ENCODE results near the gene NKIRAS1.
A peak's percentile ranks its signal among the peaks of the same experiment; 100 is the strongest.
"Not testable (repeated sequence)": the region's sequence is repeated elsewhere in the genome, so short reads cannot be mapped to it uniquely, and the experiment has no call there.

NKIRAS1 gene

DNA sequence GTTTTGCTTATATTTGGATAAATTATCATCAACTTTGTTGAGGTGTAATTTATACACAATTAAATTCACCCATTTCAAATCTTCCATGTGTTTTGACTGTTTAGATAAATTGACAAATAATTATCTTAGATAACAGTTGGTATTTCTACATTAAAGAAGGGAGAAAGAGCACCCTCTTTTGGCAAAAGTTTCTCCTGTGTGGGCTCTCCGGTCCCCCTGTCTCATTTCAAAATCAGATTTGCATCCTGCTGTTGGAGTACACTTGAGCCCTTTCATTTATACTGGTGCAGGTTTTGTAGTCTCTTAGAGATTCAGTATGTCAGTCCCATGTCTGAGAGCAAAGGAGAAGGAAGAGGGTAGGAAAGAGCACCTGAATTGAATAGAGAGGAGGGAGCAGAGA, 49.4 kb downstream of the NKIRAS1 start:
- DNase-seq: no peak

DNA sequence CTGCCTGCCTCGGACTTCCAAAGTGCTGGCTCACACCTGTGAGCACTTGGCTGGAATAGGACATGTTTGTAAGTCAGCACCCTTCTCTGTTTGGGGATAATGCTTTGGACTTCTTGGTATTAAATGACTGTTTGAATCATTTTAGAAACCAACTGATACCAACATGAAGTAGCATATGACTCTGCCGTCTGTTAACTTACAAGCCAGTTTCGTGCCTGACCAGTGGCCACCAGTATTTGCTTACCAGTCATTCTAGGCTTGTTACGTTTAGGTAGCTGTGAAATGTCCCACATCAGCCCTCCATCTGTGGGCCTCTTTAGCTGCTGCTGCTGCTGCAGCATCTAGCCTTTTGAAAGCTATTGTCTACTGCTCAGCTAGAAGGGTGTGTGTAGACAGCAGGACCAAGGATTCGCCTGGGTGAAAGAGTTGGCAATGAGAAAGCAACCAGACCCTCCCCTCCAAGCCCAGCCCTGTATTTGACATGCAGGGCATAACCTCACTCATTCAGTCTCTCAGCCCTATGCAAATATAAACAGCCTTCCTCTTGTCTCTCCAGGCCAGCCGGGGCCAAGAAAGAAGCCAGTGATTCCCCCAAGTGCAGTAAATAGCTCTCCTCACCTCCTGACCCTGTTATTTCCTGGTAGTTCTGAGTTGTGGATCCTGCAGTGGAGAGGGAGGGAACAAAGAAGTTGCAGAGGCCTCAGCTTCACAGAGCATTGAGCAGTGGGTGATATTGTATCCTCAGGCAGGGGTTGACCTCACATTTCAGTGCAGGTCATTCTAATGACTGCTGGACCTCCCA, 51.0 kb downstream of the NKIRAS1 start:
- peak in 2 of 3 donors; percentile 39 to 47 for DNase-seq

DNA sequence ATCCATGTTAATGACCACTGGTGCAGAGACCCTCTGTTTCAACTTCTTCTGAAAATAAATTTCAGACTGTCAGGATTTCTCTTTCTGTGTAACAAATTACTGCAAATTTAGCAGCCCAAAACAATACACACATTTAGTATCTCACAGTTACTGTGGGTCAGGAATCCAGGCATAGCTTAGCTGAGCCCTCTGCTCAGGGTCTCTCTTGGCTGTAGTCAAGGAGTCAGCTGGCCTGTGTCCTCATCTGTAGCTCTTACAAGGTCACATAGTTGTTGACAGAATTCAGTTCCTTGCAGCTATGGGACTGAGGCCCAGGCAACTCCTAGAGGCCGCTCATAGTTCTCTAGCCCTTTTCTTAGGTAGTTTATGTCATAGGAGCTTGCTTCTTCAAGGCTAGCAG, 51.9 kb downstream of the NKIRAS1 start:
- DNase-seq: no peak

DNA sequence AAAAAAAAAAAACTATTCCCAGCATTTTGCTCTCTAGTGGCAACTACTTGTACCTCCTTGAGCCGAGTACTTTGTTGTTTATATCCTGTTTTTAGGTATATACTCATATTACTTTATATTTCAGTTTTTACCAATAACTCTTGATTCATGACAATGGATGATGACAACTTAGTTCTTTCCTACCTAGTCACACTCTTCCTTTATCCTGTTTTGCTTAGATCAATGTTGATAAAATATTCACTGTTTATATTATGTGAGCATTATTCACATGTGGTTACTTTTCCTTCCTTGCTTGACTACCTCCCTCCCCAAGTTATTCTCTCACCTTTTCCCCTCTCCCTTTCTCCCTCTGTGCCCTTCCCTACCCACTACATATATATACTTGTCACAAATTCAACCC, 53.7 kb downstream of the NKIRAS1 start:
- no peak for DNase-seq

DNA sequence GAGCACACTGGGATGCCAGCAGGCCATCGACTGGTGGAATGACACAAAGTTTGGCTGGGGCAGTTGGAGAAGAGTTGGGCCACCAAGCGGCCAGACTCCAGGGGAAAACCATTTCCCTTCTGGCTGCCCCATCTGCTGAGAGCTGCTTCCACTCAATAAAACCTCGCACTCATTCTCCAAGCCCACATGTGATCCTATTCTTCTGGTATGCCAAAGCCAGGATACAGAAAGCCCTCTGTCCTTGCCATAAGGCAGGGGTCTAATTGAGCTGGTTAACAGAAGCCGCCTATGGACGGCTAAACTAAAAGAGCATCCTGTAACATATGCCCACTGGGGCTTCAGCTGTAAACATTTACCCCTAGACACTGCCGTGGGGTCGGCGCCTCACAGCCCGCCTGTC, 55.1 kb downstream of the NKIRAS1 start:
- DNase-seq: no peak

DNA sequence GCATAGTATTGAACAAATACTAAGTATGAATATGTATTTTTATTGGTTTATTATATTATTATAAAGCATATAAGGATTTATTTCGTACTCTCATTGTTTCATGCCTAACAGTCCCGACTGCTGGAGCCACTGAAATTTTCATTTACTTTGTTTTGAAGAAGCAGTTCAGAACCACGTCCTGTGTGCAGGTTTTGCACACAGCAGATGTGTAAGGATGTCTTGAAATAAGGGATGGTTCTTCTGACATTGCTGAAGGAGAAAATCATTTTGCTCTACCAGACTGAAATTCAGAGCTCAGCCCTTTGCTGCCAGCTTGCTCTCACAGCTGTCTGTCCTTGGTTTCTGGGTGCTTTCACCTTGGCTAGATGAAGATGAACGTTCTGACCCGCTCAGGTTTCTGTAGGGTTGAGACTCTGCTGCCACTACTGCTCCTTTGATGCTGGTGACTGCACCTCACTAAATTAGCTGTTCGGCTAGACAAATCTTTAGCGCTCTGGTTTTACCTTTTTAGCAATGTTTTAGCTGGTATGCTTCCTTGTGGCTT, 56.9 kb downstream of the NKIRAS1 start:
- DNase-seq: no peak

DNA sequence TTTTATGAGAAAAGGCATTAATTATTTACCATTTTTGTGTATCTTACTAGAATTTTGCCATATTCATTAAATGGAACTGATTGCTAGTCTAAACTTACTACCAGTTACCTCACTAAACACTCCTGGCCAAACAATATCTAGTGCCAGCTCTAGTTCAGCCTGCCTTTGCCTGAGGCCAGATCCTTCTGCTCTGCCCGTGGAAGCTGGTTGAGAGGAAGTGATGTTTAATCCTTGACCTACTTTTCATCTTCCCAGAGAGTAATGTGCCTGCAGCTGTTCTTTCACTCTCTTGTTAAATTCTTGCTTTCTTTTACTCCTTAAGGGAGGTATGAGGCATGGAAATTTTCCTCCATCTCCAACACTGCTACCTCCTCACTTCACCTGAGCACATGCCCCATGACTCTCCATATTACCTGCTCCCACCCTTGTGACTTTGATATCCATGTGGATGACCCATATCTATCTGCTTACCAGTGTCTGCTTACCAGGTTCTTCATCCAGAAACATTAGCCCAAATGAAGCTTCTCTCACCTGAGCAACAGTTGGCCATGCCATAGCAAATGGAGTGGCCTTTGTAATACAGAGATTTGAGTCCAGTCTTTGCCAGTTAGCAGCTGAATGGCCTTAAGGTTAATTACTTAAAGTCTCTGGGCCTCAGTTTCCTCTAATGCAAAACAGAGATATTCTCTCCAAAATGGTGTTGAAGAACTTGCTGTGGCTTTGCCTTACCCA, 57.6 kb downstream of the NKIRAS1 start:
- no peak for DNase-seq

DNA sequence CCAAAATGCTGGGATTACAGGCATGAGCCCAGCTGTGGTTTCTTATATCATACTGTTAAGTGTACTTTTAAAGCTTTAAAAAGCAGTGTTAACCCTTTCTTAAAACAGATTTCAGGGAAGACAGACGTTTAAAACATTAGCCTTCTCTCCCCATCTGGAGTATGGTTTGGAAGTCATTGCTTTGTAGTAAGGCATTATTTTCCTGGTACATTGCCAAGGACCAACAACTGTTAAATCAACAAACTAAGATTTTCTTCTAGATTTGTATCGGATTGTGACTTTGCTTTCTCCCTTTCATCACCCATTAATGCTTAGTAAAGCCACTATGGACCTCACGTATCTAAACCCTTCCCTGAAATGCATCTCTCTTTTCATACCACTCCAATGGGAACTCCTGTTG, 60.5 kb downstream of the NKIRAS1 start:
- no peak for DNase-seq

DNA sequence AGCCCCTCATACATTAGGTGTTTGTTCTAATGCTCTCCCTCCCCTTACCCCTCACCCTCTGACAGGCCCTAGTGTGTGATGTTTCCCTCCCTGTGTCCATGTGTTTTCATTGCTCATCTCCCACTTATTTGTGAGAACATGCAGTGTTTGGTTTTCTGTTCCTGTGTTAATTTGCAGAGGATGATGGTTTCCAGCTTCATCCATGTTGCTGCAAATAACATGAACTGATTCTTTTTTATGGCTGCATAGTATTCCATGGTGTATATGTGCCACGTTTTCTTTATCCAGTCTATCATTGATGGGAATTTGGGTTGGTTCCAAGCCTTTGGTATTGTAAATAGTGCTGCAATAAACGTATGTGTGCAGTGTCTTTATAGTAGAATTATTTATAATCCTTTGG, 67.3 kb downstream of the NKIRAS1 start:
- not testable (repeated sequence) for DNase-seq

DNA sequence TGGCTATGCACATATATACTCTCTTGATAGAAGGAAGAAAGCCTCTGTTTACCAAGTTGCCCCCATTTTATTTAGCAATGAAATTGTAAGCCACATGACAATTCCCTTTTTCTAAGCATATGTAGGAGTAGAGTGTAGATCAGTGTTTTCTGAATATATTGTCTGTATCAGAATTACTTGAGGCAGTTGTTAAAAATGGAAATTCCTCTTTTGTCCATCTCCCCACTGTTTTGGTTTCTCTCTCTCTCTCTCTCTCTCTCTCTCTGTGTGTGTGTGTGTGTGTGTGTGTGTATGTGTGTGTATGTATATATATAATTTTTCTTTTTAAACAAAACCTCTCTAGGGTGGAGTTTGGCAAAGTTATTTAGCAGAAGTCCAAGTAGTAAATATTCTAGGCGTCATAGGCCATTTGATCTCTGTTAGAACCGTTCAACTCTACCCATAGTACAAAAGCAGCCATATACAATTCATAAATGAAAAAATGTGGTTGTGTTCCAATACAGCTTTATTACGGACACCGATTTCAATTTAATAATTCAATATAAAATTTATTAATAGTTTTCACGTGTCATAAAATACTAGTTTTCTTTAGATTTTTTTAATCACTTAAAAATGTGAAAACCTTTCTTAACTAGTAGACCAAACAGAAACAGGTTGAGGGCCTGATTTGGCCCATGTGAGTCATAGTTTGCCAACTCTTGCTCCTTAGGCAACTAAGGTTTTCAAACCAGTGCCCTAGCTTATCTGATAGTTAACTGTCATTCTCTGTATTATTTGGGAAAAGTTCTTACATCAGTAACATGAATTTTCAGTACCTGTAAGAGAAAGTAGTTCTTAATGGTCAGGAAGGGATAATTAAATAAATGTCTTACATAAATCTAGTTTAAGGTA, 71.2 kb downstream of the NKIRAS1 start:
- peak in 2 of 3 donors; percentile 45 to 52 for DNase-seq

DNA sequence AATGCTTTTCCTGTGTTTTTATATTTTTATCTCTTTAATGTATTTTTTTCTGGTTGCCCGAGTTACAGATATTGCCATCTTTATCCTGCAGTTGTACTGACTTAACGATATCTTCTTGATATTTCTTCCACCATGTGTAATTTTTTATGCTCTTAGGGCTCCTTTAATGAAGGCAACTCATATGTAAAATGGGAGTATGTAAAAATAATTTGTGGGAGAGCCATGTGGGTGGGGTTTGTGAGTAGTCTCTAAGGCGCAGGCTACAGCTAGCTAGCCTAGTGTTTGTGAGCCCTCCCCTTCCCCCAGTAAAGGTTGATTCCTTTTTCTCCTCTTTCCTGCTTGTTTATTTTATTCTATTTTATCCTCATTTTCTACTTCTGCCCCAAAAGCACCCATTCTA, 72.9 kb downstream of the NKIRAS1 start:
- DNase-seq: no peak

Data from suppressor macrophage treated with lipopolysaccharide for 1 hour (primary cell).